Mesodermal cell (in vitro differentiated cells): ENCODE measurements around the gene MYCL.
A peak's percentile ranks its signal among the peaks of the same experiment; 100 is the strongest.

Experiments used
- H3K27ac ChIP-seq: 2 replicates; pipeline ENCODE4 v1.7.0; 2013; ENCODE audit warnings: mild to moderate bottlenecking, low read depth, low read length, moderate library complexity; ENCODE audit not compliant: severe bottlenecking
- H3K36me3 ChIP-seq: 2 replicates; pipeline ENCODE4 v1.7.1; 2013; ENCODE audit warnings: mild to moderate bottlenecking, low read length, moderate library complexity; ENCODE audit not compliant: control insufficient read depth, insufficient read depth
- H3K4me1 ChIP-seq: one replicate; pipeline ENCODE4 v1.7.1; 2013; ENCODE audit warnings: mild to moderate bottlenecking, low read length; ENCODE audit not compliant: insufficient read depth, control insufficient read depth, poor library complexity, severe bottlenecking
- H3K4me3 ChIP-seq: 2 replicates; pipeline ENCODE4 v1.7.0; 2013; ENCODE audit warnings: low read length, control low read depth, mild to moderate bottlenecking; ENCODE audit not compliant: insufficient read depth, poor library complexity, severe bottlenecking; ENCODE audit errors: extremely low read depth
- H3K9me3 ChIP-seq: 2 replicates; pipeline ENCODE4 v1.7.1; 2013; ENCODE audit warnings: mild to moderate bottlenecking, low read length, moderate library complexity; ENCODE audit not compliant: control insufficient read depth
- WGBS, 2 experiments: methylation state at CpG; one replicate each; pipeline ENCODE4 v1.1.5; 2013; ENCODE audit warnings: missing lambda C conversion rate in 2 of 2; ENCODE audit not compliant: insufficient coverage in 2 of 2; 5-methylcytosine and 5-hydroxymethylcytosine counted together

Gene MYCL

GRCh38 chr1:39898648-39899603 lies 2.8 kb downstream of the MYCL start:
- H3K4me1 ChIP-seq = peaks cover 32% of the 10 kb centered on the region
- no peak overlapping the region for H3K4me3 ChIP-seq
- H3K9me3 ChIP-seq = no peaks in the 10 kb centered on the region
- H3K36me3 ChIP-seq = no peaks in the 10 kb centered on the region
- 25 to 30% methylated on average over 6 to 8 of the region's 14 CpGs for WGBS, 2 experiments
- peak overlapping the region; percentile 80 for H3K27ac ChIP-seq

- Histone ChIP-seq H3K27ac (peak overlapping the region; percentile 80), H3K36me3 (no peaks in the 10 kb centered on the region), H3K9me3 (no peaks in the 10 kb centered on the region), H3K4me1 (peaks cover 39% of the 10 kb centered on the region), H3K4me3 (no peak overlapping the region)
- WGBS, 2 experiments = 0% methylated on average over 2 of the region's 3 CpGs; no CpG with 5 or more reads in 1 of the 2 experiments
Observed at GRCh38 chr1:39898191-39898590, 3.5 kb downstream of the MYCL start.

DNA sequence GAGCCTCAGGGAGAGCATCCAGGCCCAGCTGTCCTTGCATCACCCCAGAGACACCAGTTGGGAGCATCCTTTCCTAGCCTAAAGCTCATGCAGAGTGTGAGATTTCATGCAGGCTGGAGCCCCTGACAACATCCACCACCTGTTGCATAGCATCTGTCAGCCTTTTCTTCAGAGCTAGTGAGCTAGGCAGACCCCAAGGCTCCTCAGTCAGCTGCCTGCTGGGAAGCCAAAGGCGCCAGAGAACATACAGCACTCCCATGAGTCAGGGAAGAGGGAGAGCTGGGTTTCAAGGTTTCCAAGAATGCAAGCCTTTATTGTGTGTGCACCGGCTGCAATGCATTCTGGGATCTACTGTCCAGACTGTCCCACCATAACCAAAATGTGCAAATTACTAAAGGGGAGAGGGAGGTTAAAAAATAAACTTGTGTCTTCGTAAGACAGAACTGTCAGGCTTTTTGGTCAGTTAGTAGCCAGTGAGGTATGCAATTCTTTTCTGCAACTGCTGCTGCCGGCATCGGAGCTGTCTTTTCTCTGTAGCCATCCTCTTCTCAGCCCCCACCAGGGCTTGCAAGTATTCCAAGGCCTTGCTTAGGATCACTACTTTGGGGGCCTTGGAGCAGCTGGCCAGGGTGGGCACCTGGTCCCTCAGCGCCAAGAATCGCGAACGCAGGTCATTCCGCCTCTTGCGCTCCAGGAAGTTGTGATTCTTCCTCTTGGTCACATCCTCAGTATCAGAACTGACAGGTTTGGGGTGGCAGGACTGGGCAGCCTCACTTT lies 4.6 kb downstream of the MYCL start:
- no peak overlapping the region for H3K4me3 ChIP-seq
- H3K4me1 ChIP-seq = peaks cover 50% of the 10 kb centered on the region
- peak overlapping the region; percentile 43 for H3K27ac ChIP-seq
- no peaks in the 10 kb centered on the region for H3K36me3 ChIP-seq
- no peaks in the 10 kb centered on the region for H3K9me3 ChIP-seq
- WGBS, 2 experiments = 75 to 84% methylated on average over 10 of the region's 11 CpGs

DNA sequence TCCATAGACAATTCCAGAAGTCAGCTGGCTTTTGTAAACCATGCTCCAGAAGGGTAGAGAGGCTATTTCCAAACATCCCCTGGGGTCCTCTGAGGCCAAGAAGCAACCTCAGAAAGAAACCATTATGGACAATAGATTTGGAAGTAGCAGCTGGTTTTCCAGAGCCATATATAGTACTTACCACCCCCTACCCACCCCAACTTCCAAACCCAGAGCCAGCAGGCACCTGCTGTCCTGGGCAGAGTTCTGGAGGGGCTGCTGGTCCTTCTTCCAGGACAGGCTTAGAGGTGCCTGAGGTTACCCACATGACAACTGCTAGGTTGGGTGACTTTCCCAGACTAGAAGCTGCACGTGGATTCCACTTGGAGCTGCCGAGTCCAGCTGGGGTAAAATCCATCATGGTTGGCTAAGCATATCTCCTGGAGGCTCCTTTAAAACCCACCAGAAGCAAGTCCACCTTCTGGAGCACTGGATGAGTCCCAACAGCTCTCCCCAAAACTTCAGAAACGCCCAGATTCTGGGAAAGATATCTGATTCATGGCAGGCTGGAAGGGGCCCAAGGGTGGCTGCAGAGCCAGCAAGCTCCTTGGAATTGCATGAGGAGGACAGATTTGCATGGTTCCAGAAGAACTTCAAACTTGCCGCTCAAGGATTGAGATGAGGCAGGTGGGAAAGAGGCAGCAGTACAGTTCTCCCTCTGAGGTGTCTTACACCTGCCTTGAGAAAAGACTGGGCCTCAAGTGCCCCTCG lies 5.8 kb downstream of the MYCL start:
- Histone ChIP-seq H3K4me3 (no peak overlapping the region), H3K27ac (no peak overlapping the region), H3K4me1 (peaks cover 53% of the 10 kb centered on the region), H3K9me3 (no peaks in the 10 kb centered on the region), H3K36me3 (no peaks in the 10 kb centered on the region)
- 85 to 97% methylated on average over 5 of the region's 5 CpGs for WGBS, 2 experiments

GRCh38 chr1:39894884-39895495 lies 6.7 kb downstream of the MYCL start:
- 81 to 94% methylated on average over 2 to 3 of the region's 3 CpGs for WGBS, 2 experiments
- no peak overlapping the region for H3K27ac ChIP-seq
- peaks cover 53% of the 10 kb centered on the region for H3K4me1 ChIP-seq
- H3K9me3 ChIP-seq = no peaks in the 10 kb centered on the region
- no peaks in the 10 kb centered on the region for H3K36me3 ChIP-seq
- no peak overlapping the region for H3K4me3 ChIP-seq

GRCh38 chr1:39892601-39893595 lies 8.8 kb downstream of the MYCL start:
- H3K4me1 ChIP-seq = peaks cover 39% of the 10 kb centered on the region
- no peaks in the 10 kb centered on the region for H3K9me3 ChIP-seq
- WGBS, 2 experiments = 11 to 18% methylated on average over 4 of the region's 6 CpGs
- H3K4me3 ChIP-seq = no peak overlapping the region
- peak overlapping the region; percentile 90 for H3K27ac ChIP-seq
- no peaks in the 10 kb centered on the region for H3K36me3 ChIP-seq

DNA sequence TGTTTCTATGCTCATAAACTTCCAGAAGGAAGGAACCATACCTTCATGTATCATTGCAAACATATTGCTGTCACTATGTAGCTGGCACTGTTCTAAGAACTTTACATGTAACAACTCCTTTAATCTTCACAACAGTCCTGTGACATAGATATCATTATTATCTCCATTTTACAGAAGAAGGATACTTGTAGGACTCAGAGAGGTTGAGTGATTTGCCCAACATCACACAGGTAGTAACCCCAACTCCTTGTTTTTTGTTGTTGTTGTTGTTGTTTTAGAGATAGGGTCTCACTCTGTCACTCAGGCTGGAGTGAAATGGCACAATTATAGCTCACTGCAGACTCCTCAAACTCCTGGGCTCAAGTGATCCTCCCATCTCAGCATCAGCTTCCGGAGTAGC lies 10.8 kb downstream of the MYCL start:
- Histone ChIP-seq H3K4me1 (peaks cover 26% of the 10 kb centered on the region), H3K4me3 (no peak overlapping the region)
- WGBS, 2 experiments = no CpG with 5 or more reads among the region's 1 CpG

DNA sequence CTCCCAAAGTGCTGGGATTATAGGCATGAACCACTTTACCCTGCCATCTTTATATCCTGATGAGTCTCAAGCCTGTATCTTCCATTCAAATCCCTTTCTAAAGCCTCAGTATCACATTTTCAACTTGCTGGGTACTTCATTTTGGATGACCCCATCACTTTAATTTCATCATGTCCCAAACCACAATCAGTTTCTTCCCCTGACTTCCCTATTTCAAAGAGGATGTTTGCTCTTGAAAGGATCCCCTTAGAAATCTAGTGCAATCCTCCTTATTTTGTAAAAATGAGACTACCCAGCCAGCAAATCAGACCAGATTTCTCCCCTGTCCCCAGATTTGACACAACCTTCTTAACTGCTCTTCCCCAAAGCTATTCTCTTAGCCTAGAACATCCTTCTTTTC lies 11.4 kb downstream of the MYCL start:
- Histone ChIP-seq H3K27ac (no peak overlapping the region), H3K4me1 (peaks cover 26% of the 10 kb centered on the region), H3K36me3 (no peaks in the 10 kb centered on the region), H3K4me3 (no peak overlapping the region), H3K9me3 (no peaks in the 10 kb centered on the region)

More for the DNA sequence above, 10.8 kb downstream of the MYCL start:
- no peaks in the 10 kb centered on the region for H3K36me3 ChIP-seq
- no peak overlapping the region for H3K27ac ChIP-seq
- no peaks in the 10 kb centered on the region for H3K9me3 ChIP-seq

GRCh38 chr1:39886757-39887231 lies 14.9 kb downstream of the MYCL start:
- 47 to 79% methylated on average over 2 of the region's 2 CpGs for WGBS, 2 experiments
- peak overlapping the region; percentile 17 for H3K27ac ChIP-seq
- H3K4me1 ChIP-seq = no peaks in the 10 kb centered on the region
- no peak overlapping the region for H3K4me3 ChIP-seq
- H3K9me3 ChIP-seq = no peaks in the 10 kb centered on the region
- H3K36me3 ChIP-seq = no peaks in the 10 kb centered on the region
